Smooth muscle cell (in vitro differentiated cells): ENCODE data around the gene HOXC5. TPM values are rescaled to one million over a fixed set of nuclear protein-coding genes. Genes with fewer than 3 reads are reported as not detected.

ENCODE experiments used
- DNase-seq: peaks from one replicate; lab custom pipeline; 2025; ENCODE audit not compliant: unreplicated experiment; lab: John Stamatoyannopoulos, UW
- H2AFZ ChIP-seq: fragments of 200-600 bp; sonication (generic); 2 replicates; pipeline ENCODE4 v1.6.0; 2016; ENCODE audit warnings: antibody characterized with exemption, low read depth, mild to moderate bottlenecking
- H3F3A ChIP-seq: fragments of 200-600 bp; sonication (generic); 2 replicates; pipeline ENCODE4 v1.6.0; 2017; ENCODE audit warnings: antibody characterized with exemption, low read depth
- H3K27ac ChIP-seq: fragments of 200-600 bp; sonication (generic); 2 replicates; pipeline ENCODE4 v1.5.1; 2016; ENCODE audit warnings: low read depth, mild to moderate bottlenecking
- H3K27me3 ChIP-seq: fragments of 200-600 bp; sonication (generic); 2 replicates; pipeline ENCODE4 v1.6.1; 2016; ENCODE audit warnings: low read depth, mild to moderate bottlenecking
- H3K36me3 ChIP-seq: fragments of 200-600 bp; sonication (generic); 2 replicates; pipeline ENCODE4 v1.5.1; 2016; ENCODE audit warnings: low read depth
- H3K4me1 ChIP-seq: fragments of 200-600 bp; sonication (generic); 2 replicates; pipeline ENCODE4 v1.5.1; 2016; ENCODE audit warnings: low read depth
- H3K4me2 ChIP-seq: fragments of 200-600 bp; sonication (generic); 2 replicates; pipeline ENCODE4 v1.6.0; 2016; ENCODE audit warnings: mild to moderate bottlenecking
- H3K4me3 ChIP-seq: fragments of 200-600 bp; sonication (generic); 2 replicates; pipeline ENCODE4 v1.5.1; 2016; ENCODE audit warnings: mild to moderate bottlenecking
- H3K79me2 ChIP-seq: fragments of 200-600 bp; sonication (generic); 2 replicates; pipeline ENCODE4 v1.6.0; 2016; ENCODE audit warnings: low read depth, mild to moderate bottlenecking
- H3K9ac ChIP-seq: fragments of 200-600 bp; sonication (generic); 2 replicates; pipeline ENCODE4 v1.6.0; 2016; ENCODE audit warnings: low read depth
- H3K9me3 ChIP-seq: fragments of 200-600 bp; sonication (generic); replicated peaks from 2 replicates; pipeline ENCODE4 v1.5.1; 2016; ENCODE audit warnings: low read depth
- H4K20me1 ChIP-seq: fragments of 200-600 bp; sonication (generic); 2 replicates; pipeline ENCODE4 v1.6.0; 2016; ENCODE audit warnings: low read depth
- WGBS: methylation state at CpG from one replicate; pipeline ENCODE4 v1.1.7; 2016; ENCODE audit warnings: low lambda C conversion rate; 5-methylcytosine and 5-hydroxymethylcytosine counted together
- polyA plus RNA-seq: library from polyadenylated mRNA; unstranded; fragments of >200 nt; fragmentation: Nextera tagmentation; extraction: Ambion mirVana; gene quantifications from 2 replicates; pipeline ENCODE4 v1.2.1, GENCODE V29; 2016
- total RNA-seq: library from RNA; depleted of rRNA; stranded (reverse); fragments of >200 nt; gene quantifications from 2 replicates; pipeline ENCODE4 v1.2.3, GENCODE V29; 2014
- TF ChIP-seq, protein P1 (sequence below): fragments of 200-600 bp; sonication (generic); IDR thresholded peaks from 2 replicates; pipeline ENCODE4 v1.5.1; 2017; ENCODE audit warnings: borderline replicate concordance, mild to moderate bottlenecking, antibody characterized with exemption; ENCODE audit not compliant: insufficient read depth, poor library complexity, severe bottlenecking

The HOXC5 gene
- total and polyA plus RNA-seq, 2 experiments from 2014 or later: 0.54 to 1.3 TPM

- no peak overlapping the region for H3K4me2 ChIP-seq
- DNase-seq: no peak
- H3K27me3 ChIP-seq: peaks cover 99% of the 10 kb centered on the region
- no peaks in the 10 kb centered on the region for H3K9me3 ChIP-seq
- H2AFZ ChIP-seq: no peak overlapping the region
- 52% methylated on average over 6 of the region's 6 CpGs for WGBS
- no peak overlapping the region for H3K27ac ChIP-seq
- TF ChIP-seq, protein P1, sequence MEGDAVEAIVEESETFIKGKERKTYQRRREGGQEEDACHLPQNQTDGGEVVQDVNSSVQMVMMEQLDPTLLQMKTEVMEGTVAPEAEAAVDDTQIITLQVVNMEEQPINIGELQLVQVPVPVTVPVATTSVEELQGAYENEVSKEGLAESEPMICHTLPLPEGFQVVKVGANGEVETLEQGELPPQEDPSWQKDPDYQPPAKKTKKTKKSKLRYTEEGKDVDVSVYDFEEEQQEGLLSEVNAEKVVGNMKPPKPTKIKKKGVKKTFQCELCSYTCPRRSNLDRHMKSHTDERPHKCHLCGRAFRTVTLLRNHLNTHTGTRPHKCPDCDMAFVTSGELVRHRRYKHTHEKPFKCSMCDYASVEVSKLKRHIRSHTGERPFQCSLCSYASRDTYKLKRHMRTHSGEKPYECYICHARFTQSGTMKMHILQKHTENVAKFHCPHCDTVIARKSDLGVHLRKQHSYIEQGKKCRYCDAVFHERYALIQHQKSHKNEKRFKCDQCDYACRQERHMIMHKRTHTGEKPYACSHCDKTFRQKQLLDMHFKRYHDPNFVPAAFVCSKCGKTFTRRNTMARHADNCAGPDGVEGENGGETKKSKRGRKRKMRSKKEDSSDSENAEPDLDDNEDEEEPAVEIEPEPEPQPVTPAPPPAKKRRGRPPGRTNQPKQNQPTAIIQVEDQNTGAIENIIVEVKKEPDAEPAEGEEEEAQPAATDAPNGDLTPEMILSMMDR: no peak
- no peaks in the 10 kb centered on the region for H4K20me1 ChIP-seq
- H3K9ac ChIP-seq: no peak overlapping the region
- no peak overlapping the region for H3K4me3 ChIP-seq
- no peaks in the 10 kb centered on the region for H3K79me2 ChIP-seq
- peaks cover 4% of the 10 kb centered on the region for H3K4me1 ChIP-seq
- no peaks in the 10 kb centered on the region for H3K36me3 ChIP-seq
- no peaks in the 10 kb centered on the region for H3F3A ChIP-seq
Measured at GRCh38 chr12:54035568-54036264, 2.9 kb downstream of the HOXC5 start.

DNA sequence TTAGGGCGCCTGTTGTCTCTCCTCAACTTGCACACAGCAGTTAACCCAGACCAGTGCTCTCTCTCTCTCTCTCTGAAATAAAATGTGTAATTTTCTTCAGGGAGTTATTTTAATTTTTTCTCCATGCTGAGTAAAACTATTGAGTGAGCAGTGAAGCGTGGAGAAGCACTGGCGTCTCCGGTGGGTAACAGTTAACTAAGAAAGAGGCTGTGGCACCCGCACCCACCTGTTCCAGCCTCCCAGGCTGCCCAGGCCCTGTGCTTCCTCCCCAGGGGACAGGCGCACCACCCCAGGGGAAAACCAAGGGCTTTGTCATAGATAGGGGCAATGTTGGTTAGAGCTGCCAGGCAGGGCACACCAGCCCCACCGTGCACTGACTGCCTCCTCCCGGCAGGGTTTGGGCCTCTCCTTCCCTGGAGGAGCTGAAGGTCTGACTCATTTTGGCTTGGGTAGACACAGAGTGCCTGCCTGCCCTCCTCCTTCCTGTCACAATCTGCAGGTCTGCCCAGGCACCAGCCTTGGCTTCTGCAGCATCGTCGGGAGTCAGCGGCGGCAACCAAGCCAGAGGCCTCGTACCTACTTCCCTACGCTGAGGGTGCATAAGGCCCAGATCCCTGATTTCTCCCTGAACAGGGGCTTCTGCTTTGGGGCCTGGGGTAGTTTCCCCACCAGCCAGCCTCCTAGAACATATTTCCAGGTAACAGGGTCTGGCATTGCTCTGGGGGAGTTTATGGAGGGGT is 3.9 kb downstream of the HOXC5 start:
- Histone ChIP-seq H3K4me1 (no peaks in the 10 kb centered on the region), H3K79me2 (no peaks in the 10 kb centered on the region), H2AFZ (no peak overlapping the region), H3K27me3 (peaks cover 100% of the 10 kb centered on the region), H3K27ac (no peak overlapping the region), H3K36me3 (no peaks in the 10 kb centered on the region), H4K20me1 (no peaks in the 10 kb centered on the region), H3K4me2 (no peak overlapping the region), H3F3A (no peaks in the 10 kb centered on the region), H3K9me3 (no peaks in the 10 kb centered on the region), H3K4me3 (no peak overlapping the region), H3K9ac (no peak overlapping the region)
- WGBS: 72% methylated on average over 14 of the region's 14 CpGs
- TF ChIP-seq, protein P1: no peak
- no peak for DNase-seq

DNA sequence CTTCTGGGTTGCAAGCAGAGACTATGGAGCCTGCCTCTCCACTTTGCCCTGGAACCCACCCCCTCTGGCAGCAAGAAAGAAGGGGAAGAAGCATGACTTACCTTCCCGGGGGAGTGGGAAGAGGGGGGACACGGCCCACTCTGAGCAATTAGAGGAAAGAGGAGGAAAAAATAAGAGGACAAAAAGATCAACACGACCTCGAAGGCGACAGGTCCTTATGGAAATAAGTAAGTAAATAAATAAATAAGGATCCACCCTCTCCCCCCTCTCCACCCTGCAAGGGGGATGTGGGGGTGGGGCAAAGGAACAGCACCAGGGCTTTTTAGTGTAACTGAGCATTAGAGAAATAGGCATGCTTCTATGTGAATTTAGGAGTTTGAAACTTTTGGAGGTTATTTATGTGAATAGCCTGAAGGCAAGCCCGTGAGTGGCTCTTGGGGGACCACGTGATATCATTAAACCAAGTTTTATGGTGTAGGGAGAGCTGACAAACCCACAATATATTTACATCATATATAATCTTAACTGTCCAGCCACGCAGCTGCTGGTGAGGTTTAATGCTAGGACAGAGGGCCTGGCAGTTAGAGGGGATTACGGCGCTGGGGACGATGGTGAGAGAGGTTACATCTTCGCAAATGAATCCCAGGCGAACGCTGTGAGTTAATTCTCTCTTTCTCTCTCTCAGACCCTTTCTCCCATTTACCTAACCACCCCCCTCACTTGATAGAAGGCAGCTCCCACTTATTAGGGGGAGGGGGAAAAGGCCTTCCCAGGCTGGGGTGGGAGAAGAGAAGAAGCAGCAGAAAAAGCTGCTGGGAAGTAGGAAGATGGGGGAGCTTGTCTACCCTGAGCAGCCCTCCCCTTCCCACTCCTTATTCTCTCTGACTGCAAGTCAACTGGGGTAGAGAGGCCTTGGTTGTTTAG is 4.8 kb downstream of the HOXC5 start:
- Histone ChIP-seq H3K4me2 (no peak overlapping the region), H4K20me1 (no peaks in the 10 kb centered on the region), H3K9ac (no peak overlapping the region), H3K79me2 (no peaks in the 10 kb centered on the region), H3F3A (no peaks in the 10 kb centered on the region), H3K36me3 (no peaks in the 10 kb centered on the region), H3K27me3 (peaks cover 100% of the 10 kb centered on the region), H2AFZ (no peak overlapping the region), H3K4me3 (no peak overlapping the region), H3K4me1 (no peaks in the 10 kb centered on the region), H3K9me3 (no peaks in the 10 kb centered on the region), H3K27ac (no peak overlapping the region)
- DNase-seq: no peak
- 26% methylated on average over 14 of the region's 14 CpGs for WGBS
- TF ChIP-seq, protein P1: no peak
